ENCODE data around the gene EFNA5. TPM values are rescaled to one million over a fixed set of nuclear protein-coding genes. Genes with fewer than 3 reads are reported as not detected.

The EFNA5 gene
- total RNA-seq, 1 experiment from 2014 or later, result 216 TPM

- Mint-ChIP-seq H3K9me3 (ENCODE audit: low read depth, unreplicated experiment) (no peaks in the 10 kb centered on the region), H3K27ac (ENCODE audit: unreplicated experiment) (no peak overlapping the region), H3K36me3 (ENCODE audit: insufficient read depth, unreplicated experiment) (peaks cover 25% of the 10 kb centered on the region), H3K4me1 (ENCODE audit: low read depth, unreplicated experiment) (peaks cover 73% of the 10 kb centered on the region), H3K27me3 (ENCODE audit: unreplicated experiment) (no peaks in the 10 kb centered on the region), H3K4me3 (ENCODE audit: low read depth, unreplicated experiment) (no peak overlapping the region)
- no peak for DNase-seq
- intact Hi-C loops (cut with micrococcal nuclease; ENCODE audit: unreplicated experiment), result loop anchor here (5.0 kb wide), 1 partner anchor 34 kb away; no protein-coding TSS in a partner anchor
- BruUV-seq (replicated peaks), result no TSS peak
- CTCF ChIA-PET, result no interaction called here
- no peak for TF ChIP-seq CTCF (IDR thresholded peaks at IDR 0.05; ENCODE audit: unreplicated experiment)
Measured at GRCh38 chr5:107618242-107618641, 52.5 kb downstream of the EFNA5 start.

DNA sequence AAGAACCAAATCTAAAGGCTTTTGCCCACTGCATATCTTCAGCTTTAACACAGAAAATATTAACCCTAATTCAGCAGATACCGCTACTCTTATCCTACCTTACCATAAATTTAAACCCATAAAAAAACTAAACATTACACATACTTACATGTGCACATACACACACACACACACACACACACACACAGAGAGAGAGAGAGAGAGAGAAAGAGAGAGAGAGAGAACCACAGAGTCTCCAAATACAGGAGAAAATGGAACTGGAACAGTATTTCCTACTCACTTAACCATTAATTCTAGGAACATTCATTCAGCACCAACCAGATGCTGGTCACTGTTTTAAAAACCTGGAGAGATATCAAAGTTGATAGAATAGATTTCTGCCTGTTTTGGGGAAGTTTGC is 53.7 kb downstream of the EFNA5 start:
- CTCF ChIA-PET, result interaction anchor here (0.5 to 0.6 kb wide), 2 partner anchors 55 to 111 kb away, joined by 3 read pairs; no protein-coding TSS in a partner anchor
- peaks cover 75% of the 10 kb centered on the region for H3K4me1 Mint-ChIP-seq (ENCODE audit: low read depth, unreplicated experiment)

GRCh38 chr5:107616213-107616612 is 54.5 kb downstream of the EFNA5 start:
- Mint-ChIP-seq H3K4me3 (ENCODE audit: low read depth, unreplicated experiment) (no peak overlapping the region), H3K36me3 (ENCODE audit: insufficient read depth, unreplicated experiment) (peaks cover 20% of the 10 kb centered on the region), H3K9me3 (ENCODE audit: low read depth, unreplicated experiment) (no peaks in the 10 kb centered on the region), H3K27ac (ENCODE audit: unreplicated experiment) (no peak overlapping the region), H3K27me3 (ENCODE audit: unreplicated experiment) (no peaks in the 10 kb centered on the region), H3K4me1 (ENCODE audit: low read depth, unreplicated experiment) (peaks cover 79% of the 10 kb centered on the region)
- no peak for TF ChIP-seq CTCF (IDR thresholded peaks at IDR 0.05; ENCODE audit: unreplicated experiment)
- BruUV-seq (replicated peaks), result no TSS peak
- DNase-seq, result no peak
- intact Hi-C loops (cut with micrococcal nuclease; ENCODE audit: unreplicated experiment), result loop anchor here (5.0 kb wide), 1 partner anchor 36 kb away; no protein-coding TSS in a partner anchor
- CTCF ChIA-PET, result interaction anchor here (0.5 to 0.7 kb wide), 3 partner anchors 8 to 110 kb away, joined by 3 read pairs; no protein-coding TSS in a partner anchor

More for the DNA sequence above, 53.7 kb downstream of the EFNA5 start:
- no peak overlapping the region for H3K4me3 Mint-ChIP-seq (ENCODE audit: low read depth, unreplicated experiment)
- no peak overlapping the region for H3K27ac Mint-ChIP-seq (ENCODE audit: unreplicated experiment)
- intact Hi-C loops (cut with micrococcal nuclease; ENCODE audit: unreplicated experiment), result loop anchor here (5.0 kb wide), 1 partner anchor 35 kb away; no protein-coding TSS in a partner anchor
- no TSS peak for BruUV-seq (replicated peaks)
- TF ChIP-seq CTCF (IDR thresholded peaks at IDR 0.05; ENCODE audit: unreplicated experiment), result no peak
- H3K27me3 Mint-ChIP-seq (ENCODE audit: unreplicated experiment), result no peaks in the 10 kb centered on the region
- DNase-seq, result no peak
- H3K36me3 Mint-ChIP-seq (ENCODE audit: insufficient read depth, unreplicated experiment), result peaks cover 22% of the 10 kb centered on the region
- H3K9me3 Mint-ChIP-seq (ENCODE audit: low read depth, unreplicated experiment), result no peaks in the 10 kb centered on the region

- Mint-ChIP-seq H3K27ac (ENCODE audit: unreplicated experiment) (no peak overlapping the region), H3K27me3 (ENCODE audit: unreplicated experiment) (no peaks in the 10 kb centered on the region), H3K9me3 (ENCODE audit: low read depth, unreplicated experiment) (no peaks in the 10 kb centered on the region), H3K4me3 (ENCODE audit: low read depth, unreplicated experiment) (no peak overlapping the region), H3K36me3 (ENCODE audit: insufficient read depth, unreplicated experiment) (peaks cover 14% of the 10 kb centered on the region), H3K4me1 (ENCODE audit: low read depth, unreplicated experiment) (peaks cover 79% of the 10 kb centered on the region)
- TF ChIP-seq CTCF (IDR thresholded peaks at IDR 0.05; ENCODE audit: unreplicated experiment), result no peak
- CTCF ChIA-PET, result no interaction called here
- no peak for DNase-seq
- intact Hi-C loops (cut with micrococcal nuclease; ENCODE audit: unreplicated experiment), result loop anchor here (5.0 kb wide), 1 partner anchor 37 kb away; no protein-coding TSS in a partner anchor
- no TSS peak for BruUV-seq (replicated peaks)
Measured at GRCh38 chr5:107615299-107615817, 55.4 kb downstream of the EFNA5 start.

Measured in Calu3 (cell line).